ENCODE results near the gene GPAT2. TPM values are rescaled to one million over a fixed set of nuclear protein-coding genes. Genes with fewer than 3 reads are reported as not detected.
"Not testable (repeated sequence)": the region's sequence is repeated elsewhere in the genome, so short reads cannot be mapped to it uniquely, and the experiment has no call there.

Gene GPAT2, protein sequence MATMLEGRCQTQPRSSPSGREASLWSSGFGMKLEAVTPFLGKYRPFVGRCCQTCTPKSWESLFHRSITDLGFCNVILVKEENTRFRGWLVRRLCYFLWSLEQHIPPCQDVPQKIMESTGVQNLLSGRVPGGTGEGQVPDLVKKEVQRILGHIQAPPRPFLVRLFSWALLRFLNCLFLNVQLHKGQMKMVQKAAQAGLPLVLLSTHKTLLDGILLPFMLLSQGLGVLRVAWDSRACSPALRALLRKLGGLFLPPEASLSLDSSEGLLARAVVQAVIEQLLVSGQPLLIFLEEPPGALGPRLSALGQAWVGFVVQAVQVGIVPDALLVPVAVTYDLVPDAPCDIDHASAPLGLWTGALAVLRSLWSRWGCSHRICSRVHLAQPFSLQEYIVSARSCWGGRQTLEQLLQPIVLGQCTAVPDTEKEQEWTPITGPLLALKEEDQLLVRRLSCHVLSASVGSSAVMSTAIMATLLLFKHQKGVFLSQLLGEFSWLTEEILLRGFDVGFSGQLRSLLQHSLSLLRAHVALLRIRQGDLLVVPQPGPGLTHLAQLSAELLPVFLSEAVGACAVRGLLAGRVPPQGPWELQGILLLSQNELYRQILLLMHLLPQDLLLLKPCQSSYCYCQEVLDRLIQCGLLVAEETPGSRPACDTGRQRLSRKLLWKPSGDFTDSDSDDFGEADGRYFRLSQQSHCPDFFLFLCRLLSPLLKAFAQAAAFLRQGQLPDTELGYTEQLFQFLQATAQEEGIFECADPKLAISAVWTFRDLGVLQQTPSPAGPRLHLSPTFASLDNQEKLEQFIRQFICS
- 5.6 TPM for polyA plus RNA-seq (ENCODE audit: insufficient read length)

DNA sequence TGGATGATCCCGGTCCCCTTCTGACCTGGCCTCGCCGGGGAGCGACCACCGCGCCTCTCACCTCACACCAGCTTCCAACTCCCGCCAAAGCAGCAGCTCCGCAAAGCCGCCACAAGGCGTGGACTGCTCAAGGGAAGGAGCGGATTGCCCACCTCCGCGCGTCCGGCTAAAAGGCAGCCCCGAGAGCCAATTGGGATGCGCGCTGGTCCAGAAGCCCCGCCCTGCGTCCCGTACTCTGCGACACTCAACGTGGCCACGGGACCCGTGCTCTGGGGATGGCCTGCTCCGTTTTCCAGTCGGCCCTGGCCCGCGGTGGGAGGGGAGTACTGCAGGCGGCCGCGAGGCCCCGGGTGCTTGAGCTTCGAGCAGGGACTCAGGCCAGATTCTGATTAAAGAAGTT, at the start of gene GPAT2:
Gene GPAT2, minus strand, starts transcription at position 125 of the 400 bp plus-strand sequence. CDS start 2,557 bp downstream, outside the sequence.
- DNase-seq (ENCODE audit: low read depth), result not testable (repeated sequence)

DNA sequence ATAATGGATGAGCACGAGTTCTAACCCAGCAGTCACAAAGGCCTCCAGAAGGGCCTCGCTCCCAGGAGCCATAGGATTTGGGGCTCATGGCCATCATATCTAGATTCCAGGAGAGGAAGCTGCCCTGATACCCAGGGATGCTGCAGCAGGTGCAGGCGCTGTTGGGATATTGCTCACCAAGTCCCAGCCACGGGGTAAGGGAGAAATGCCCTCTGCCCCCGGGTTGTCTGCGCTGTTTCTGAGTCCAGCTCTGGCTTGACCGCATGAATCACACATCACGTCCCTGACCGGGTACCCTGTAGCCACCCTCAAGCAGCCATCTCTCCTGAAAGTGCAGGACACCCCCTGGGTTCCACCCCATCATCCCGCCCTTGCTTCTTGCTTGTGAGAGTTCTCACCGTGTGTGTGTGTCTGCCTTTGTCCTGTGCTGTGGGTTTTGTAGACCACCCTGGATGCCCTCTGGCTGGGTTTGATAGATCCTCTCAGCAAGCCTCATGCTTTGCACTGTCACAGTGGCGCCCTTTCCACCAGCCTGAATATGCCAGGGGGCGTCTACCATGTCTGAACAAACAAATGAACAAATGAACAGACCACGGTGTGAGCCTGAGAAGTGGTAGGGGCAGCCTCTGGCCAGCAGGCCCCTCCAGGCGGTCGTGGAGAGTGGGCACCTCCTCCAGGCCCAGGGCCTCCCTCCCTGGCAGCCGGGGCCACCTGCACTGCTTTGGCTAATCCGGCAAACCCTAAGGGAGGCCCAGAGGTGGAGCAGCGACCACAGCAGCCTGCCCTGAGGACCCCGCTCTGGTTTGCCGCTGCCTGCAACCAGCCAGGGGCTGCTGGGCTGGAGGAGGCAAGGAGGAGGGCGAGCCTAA, 49.5 kb upstream of the GPAT2 start:
- DNase-seq (ENCODE audit: low read depth), result no peak

DNA sequence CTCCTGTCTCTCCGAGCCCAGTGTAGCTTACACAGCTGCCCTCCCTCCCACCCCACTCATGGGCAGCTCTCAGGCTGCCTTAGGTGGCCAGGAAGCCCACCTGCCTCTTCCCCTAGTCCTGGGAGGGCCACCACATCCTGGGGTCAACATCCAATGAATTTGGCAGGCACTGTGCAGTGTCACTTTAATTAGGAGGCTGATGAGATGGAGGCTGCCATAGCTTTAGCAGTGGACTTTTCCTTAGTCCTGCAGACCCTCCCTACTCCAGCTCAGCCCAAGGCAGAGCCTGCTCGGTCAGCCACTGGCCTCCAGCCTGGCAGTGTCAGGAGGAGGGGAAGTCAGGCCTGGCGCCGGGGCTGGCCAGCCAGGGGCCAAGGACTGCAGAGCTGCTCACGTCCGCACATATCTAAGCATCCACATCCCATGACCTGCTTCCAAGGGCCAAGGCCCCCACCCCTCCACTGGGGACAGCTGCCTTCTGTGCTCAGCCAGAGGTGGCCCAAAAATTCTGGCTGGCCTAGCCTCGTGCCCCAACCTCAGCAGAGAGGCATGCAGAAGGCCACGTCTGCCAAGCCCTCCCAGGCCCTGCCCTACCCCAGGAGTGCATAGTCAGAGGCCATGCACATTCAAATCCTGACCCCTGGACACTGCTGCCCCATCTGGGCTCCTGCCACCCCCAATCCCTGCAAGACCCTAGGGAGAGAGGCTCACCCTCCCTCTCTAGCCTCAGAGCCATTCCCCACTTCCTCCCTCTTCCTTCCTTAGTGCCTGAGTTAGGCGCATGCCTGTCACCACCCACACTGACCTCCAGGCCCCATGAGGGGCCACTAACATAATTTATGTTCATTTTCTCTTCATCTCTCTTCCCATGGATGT, 48.6 kb upstream of the GPAT2 start:
- DNase-seq (ENCODE audit: low read depth), result no peak

DNA sequence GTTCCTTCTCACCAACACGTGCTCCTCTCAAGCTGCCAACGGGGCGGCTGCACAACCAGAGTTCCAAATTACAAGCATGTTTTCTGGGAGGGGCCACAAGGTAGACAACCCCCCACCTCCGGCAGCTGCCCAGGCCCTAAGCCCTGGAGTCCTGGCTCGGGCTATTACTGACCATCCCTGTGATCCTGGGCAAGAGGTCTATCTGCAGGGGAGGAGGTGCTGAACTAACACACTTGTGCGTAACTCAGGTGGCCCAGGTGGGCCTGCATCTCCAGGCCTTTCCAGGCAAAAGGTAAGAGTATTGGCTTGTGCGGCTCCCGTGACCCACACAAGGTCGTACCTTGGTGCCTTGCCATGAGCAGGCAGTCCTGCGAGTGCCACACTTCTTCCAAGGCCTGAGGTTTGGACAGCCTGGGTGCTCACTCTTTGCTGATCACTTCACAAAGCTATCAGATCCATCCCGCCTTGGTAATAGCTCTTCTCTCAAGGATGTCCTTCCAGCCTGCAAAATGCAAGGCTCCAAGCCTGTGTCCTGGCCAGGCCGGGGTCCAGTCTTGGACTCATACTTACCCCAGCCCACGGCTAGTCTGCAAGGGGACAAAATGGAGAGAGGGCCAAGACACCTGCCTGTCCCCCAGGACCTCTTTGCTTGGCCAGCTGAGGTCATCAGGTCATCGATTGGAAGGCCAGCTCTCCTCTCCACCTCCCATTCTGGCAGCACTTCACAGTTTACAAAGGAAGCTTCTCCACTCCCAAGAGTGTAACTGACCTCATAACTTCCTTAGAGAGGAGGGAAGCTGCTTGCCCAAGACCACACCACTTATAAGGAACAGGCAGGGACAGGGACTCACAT, 47.7 kb upstream of the GPAT2 start:
- no peak for DNase-seq (ENCODE audit: low read depth)

DNA sequence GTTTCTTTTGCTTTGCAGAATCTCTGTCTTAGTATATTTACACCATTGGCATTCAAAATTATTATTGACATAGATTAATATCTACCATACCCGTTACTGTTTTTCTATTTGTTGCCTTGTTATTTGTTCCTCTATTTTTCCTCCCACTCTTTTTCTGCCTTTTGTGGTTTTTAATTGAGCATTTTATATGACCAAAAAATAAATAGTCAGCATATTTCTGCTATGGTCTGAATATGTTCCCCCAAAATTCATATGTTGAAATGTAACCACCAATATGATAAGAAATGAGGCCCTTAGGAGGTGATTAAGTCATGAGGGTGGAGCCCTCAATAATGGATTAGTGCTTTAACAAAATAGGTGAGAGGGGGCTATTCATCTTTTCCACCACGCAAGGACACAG, 46.3 kb upstream of the GPAT2 start:
- no peak for DNase-seq (ENCODE audit: low read depth)

DNA sequence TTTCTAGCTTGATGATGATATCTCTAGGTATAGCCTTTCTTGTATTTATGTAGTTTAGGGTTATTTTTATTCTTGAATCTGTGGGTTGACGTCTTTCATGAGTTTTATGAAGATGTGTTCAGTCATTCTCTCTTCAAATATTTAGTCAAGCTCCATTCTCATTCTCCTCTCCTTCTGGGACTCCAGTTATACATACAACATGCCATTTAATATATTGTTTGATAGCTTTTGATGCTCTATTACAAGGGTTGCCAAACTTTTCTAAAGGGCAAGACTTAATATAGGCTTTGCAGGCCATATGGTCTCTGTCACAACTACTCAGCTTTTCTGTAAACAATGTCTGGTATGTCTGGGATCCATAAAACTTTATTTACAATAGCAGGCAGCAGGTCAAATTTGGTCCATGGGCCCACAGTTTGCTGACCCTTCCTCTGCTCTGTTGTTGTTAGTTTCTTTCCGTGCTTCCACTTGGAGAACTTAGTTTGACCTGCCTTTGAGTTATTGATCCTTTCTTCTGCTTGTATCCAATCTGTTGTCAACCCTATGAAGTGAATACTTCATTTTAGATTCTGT, 40.6 kb upstream of the GPAT2 start:
- no peak for DNase-seq (ENCODE audit: low read depth)

DNA sequence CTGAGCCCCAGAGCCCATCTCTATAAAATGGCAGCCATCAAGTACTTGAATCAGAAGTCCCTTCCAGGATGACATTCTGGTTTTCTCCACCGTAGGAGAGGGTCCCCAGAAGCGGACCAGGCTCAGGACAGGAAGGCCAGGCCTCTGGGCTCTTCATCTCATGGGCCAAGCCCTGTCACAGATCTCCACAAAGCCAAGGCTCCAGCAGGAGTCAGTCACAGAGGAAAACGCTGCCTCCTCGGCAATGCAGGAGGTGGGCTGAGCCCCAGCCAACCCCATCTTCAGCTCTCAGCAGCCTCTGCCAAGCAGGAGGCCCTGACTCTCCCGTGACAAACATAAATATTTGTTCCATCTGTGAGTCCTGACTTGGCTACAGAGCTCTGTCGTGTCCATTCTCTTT, 39.4 kb upstream of the GPAT2 start:
- no peak for DNase-seq (ENCODE audit: low read depth)

DNA sequence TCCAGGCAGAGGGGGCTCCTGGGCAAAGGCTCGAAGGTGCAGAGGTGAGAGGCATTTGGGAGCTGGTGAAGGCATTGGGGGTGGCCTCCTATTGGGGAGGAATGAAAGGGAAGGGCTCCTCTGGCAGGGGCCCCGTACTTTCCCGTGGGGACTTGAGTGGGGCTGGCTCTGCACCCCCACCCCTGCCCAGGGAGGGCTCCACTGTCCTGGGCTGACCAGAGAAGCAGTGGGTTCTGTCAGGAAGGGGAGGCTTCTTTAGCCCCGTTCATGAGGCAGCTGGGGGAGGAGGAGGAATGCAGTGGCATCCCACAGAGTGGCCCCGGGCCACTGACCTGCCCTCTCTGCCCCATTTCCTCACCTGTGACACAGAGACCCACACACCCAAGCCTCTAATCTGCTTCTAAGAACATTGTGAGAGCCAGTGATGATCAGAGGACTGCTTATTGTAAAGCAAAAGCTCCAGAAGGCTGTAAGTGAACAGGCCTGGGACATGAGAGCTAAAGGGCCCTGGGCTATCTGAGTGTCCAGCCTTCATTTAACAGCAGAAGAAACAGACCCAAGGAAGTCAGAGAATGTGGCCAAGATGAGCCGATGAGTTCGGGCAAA, 38.6 kb upstream of the GPAT2 start:
- no peak for DNase-seq (ENCODE audit: low read depth)

DNA sequence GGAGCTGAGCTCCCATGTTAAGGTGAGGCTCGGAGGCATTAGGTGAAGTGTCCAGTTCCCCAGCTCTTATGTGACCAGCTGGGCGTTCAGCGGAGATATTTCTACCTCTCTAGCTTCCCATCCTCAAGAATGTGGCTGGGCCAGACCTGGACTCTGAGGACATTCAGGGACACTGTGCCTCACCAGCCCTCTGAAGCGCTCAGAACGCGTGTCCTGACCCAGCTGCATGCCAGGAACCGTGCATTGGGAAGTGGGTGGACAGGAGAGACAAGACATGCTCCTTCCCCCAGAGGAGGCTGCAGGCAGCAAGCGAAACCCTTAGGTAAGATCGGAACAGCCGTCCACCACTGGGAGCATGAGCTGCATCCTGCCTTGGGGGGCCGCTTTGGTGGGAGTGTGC, 38.0 kb upstream of the GPAT2 start:
- DNase-seq (ENCODE audit: low read depth), result no peak

DNA sequence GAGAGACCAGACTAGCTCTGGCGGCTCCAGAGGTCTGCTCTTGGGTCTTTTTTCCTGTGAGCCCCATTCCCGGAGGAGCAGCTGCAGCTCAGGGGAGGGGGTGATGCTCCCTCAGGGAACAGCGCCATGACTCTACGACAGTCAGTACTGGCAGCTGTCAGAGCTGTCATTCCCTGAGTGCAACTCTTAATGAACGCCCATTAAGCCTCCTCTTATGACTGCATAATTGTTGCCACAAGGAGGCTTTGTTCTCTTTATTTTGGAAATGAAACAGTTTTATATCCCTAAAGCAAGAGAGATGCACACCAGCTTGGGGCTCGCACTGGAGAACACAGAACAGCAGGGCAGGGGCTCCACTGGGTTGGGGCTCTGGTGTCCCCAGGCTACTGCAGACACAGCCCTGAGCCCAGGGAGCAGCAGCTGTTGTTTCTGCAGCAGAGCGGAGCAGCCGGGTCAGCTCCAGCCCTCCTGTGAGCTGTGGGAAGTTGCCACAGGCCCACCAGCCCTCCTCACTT, 37.3 kb upstream of the GPAT2 start:
- not testable (repeated sequence) for DNase-seq (ENCODE audit: low read depth)

DNA sequence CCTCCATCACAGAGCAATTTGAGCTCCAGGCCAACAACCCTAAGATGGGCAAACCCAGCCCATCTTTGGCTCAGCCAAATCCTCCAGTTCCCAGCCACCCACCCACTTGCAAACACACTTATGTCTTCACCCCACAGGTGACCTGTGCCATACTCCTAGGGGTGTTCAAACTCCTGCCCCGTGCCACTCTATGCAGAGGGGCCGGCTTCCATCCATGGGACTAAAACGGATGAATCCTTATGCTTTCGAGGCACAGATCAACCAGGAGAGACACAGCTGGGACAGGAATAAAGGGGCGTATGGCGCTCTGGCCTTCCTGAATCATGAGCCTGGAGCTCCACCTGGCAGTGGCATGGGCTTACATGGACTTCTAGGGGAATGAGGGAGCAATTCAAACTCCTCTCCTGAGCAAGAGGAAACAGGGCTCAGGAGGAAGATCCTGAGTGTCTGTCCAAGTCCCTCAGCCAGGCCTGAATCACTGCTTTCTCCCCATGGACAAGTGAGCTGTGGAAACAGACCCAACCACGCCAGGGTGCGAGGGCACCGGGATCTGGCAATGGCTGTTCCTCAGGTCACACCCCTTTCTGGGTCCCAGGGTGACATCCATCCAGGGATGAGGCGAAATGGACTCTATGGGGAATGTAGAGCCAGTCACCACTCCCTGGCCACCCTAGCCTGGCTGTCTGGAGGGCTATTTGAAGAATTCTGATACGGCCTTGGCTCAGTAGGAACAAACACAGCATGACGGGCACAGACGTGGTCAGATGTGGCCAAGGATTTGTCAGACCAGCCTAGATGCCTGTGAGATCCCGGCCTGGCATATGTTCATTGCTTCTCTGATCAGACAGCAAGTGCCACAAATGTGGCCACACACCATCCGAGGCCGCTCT, 36.6 kb upstream of the GPAT2 start:
- not testable (repeated sequence) for DNase-seq (ENCODE audit: low read depth)

DNA sequence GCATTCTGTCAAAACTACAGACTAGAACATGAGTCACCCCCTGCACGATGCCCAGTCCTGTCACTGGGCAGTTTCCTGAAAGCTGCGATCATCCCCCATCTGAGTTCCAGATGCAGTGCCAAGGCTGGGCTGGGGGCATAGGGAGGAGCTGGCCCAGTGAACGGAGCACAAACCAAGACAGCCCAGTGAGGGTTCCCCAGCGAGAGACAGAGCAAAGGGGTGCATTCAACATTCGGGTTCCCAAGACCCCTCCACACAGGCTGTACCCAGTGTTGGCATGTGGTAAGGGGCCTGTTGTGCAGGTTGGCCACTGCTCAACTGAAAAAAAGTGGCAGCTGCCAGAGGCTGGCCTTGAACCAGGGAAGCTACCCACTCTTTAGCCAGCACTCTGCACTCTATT, 35.6 kb upstream of the GPAT2 start:
- not testable (repeated sequence) for DNase-seq (ENCODE audit: low read depth)

DNA sequence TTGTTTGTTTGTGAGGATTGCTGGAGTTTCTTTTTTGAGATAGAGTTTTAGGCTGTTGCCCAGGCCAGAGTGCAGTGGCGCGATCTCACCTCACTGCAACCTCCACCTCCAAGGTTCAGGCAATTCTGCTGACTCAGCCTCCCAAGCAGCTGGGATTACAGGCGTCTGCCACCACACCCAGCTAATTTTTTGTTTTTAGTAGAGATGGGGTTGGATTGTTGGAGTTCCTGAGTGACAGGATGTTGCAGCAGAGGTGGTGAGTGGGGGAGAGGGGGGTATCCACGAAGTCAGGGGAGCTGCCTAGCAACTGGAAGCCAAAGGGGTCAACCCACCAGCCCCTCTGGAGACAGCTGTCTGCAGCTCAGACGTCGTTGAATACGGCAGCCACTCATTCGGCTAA, 35.2 kb upstream of the GPAT2 start:
- DNase-seq (ENCODE audit: low read depth), result not testable (repeated sequence)

DNA sequence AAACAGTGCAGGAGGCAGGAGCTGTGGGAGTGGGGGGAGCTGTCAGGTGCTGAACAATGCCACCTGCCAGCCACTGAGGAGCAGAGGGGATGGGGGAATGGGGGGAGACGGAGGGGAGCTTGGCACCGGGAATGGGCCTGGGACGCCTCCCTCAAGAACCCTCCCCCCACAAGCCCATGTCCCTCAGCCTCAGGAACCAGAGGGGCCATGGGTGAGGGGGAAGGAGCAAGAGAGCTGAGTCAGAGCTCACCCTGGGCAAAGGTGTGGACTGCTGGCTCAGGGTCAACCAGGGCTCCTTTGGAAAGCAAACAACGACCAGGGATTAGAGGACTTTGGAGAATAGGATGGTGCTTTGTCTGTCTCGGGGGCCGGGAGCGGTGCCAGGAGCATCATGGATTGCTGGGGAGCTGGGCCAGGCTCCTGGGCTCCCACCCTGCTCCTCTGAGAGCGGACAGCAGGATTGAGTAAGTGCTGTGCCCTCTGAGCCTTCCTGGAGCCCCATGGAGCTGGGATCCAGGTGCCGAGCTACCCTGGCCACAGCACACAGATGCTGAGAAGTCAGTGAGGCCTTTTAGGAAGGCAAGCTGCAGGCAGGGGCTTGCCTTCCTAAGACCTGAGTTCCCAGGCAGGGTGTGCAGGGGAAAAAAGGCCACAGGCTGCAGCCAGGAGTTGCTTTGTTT, 33.3 kb upstream of the GPAT2 start:
- DNase-seq (ENCODE audit: low read depth), result not testable (repeated sequence)

DNA sequence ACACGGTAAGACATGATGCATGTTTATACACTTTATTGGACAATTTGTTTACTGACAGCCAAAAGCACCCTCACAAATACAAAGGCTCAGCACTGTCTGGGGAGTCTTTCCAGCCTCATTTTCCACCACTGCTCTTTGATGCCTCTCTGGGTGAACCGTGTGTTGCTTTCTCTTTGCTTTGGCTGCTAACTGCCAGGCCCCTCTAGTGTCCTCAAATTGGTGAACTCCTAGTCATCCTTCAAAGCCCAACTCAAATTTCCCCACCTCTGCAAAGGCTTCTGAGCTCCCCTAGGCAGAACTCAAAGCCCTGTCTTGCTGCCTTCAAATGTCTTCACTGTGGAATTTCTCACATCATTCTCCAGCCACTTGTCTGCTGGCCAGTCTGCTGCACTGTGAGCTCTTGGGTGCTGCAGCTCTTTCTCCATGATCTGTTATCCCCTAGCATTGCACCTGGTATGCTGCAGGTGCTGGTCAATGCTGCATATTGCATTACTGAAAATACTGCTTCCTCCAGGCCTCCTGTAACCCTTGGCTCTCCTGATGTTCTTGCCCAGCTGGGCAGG, 32.5 kb upstream of the GPAT2 start:
- DNase-seq (ENCODE audit: low read depth), result not testable (repeated sequence)

DNA sequence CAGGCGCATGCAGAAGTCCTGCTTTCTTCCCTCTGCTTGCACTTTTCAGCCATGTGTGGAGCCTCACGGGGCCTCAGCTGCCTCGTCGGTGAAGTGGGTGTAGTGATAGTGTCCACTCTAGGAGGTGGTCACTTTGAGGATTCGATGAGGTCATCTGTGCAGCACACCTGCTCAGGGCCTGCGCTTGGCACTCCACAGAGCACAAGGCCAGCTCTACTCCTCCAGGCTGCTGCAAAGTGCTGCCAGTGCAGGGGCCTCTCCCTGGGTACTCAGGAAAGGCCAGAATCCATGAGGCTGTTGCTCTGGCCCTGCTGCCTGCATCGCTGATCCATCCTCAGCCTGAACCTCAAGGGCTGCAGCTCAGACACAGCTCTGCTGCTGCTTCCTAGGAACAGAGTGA, 31.8 kb upstream of the GPAT2 start:
- DNase-seq (ENCODE audit: low read depth), result not testable (repeated sequence)

DNA sequence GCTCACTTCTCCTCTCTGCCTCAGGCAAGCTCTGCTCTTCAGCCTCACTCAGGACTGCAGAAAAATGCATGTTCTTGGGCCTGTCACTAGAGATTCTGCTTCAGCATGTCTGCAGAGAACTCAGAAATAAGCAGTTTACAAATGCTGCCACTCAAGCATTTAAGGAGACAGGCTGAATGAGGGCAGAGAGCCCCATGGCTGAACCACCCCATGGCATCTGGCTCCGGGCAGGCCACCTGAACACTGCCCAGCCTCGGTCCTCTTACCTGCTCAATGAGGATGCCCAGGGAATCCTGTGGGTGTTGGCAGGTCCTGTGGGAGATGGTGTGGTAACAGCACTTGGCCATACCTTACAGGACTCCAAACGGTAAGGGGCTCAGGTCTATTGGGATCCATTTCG, 31.2 kb upstream of the GPAT2 start:
- not testable (repeated sequence) for DNase-seq (ENCODE audit: low read depth)
